ENCODE results near the gene CCDC50.

GRCh38 chr3:191391861-191392808 is 62.9 kb downstream of the CCDC50 start:
- no peak for TF ChIP-seq CTCF (IDR thresholded peaks at IDR 0.05)
- no peak for TF ChIP-seq POLR2A (IDR thresholded peaks at IDR 0.05)
